ENCODE results near the gene STOM. TPM values are rescaled to one million over a fixed set of nuclear protein-coding genes. Genes with fewer than 3 reads are reported as not detected.
A peak's percentile ranks its signal among the peaks of the same experiment; 100 is the strongest.

STOM gene
- total RNA-seq, 4 donors from 2014 or later, result 293 to 539 (median 457) TPM

- Histone ChIP-seq H3K4me3 (peak overlapping the region; percentile 5 to 78), H3K27me3 (no peaks in the 10 kb centered on the region), H3K9me3 (no peaks in the 10 kb centered on the region), H3K27ac (peak overlapping the region; percentile 18 to 98 (median 96)), H3K36me3 (peaks cover 0 to 6% of the 10 kb centered on the region in 2 donors), H3K4me1 (peaks cover 45 to 86% (median 55%) of the 10 kb centered on the region in 3 donors)
- WGBS, 2 donors (ENCODE audit: low coverage in 1 of 2), result 24 to 36% methylated on average over 1 to 2 of the region's 2 CpGs
- ATAC-seq, result no peak
- TF ChIP-seq EP300 (IDR thresholded peaks at IDR 0.05) (no peak), POLR2A (IDR thresholded peaks at IDR 0.05) (no peak), CTCF (IDR thresholded peaks at IDR 0.05) (no peak), POLR2AphosphoS5 (IDR thresholded peaks at IDR 0.05) (no peak)
These were observed 4.5 kb downstream of the STOM start for GRCh38 chr9:121365564-121365963.

GRCh38 chr9:121364886-121365285 lies 5.2 kb downstream of the STOM start:
- TF ChIP-seq POLR2A (IDR thresholded peaks at IDR 0.05) (no peak), EP300 (IDR thresholded peaks at IDR 0.05) (no peak)

GRCh38 chr9:121364077-121364476 lies 6.0 kb downstream of the STOM start:
- TF ChIP-seq POLR2AphosphoS5 (IDR thresholded peaks at IDR 0.05) (no peak), EP300 (IDR thresholded peaks at IDR 0.05) (no peak), CTCF (IDR thresholded peaks at IDR 0.05) (no peak), POLR2A (IDR thresholded peaks at IDR 0.05) (no peak)
- WGBS, 2 donors (ENCODE audit: low coverage in 1 of 2), result 51 to 56% methylated on average over 4 to 5 of the region's 5 CpGs
- no peak for ATAC-seq
- peaks cover 0 to 6% of the 10 kb centered on the region in 2 donors for H3K36me3 ChIP-seq
- H3K4me3 ChIP-seq, result peak overlapping the region in 1 of 2 donors; percentile 4
- H3K9me3 ChIP-seq, result no peaks in the 10 kb centered on the region
- H3K27ac ChIP-seq, result peak overlapping the region; percentile 88 to 98 (median 96)
- H3K4me1 ChIP-seq, result peaks cover 58 to 97% (median 62%) of the 10 kb centered on the region in 3 donors
- H3K27me3 ChIP-seq, result no peaks in the 10 kb centered on the region

More at GRCh38 chr9:121364886-121365285, 5.2 kb downstream of the STOM start:
- H3K27me3 ChIP-seq, result no peaks in the 10 kb centered on the region
- H3K9me3 ChIP-seq, result no peaks in the 10 kb centered on the region
- peak overlapping the region in 1 of 2 donors; percentile 4 for H3K4me3 ChIP-seq
- peak overlapping the region; percentile 88 to 98 (median 96) for H3K27ac ChIP-seq
- H3K36me3 ChIP-seq, result peaks cover 0 to 6% of the 10 kb centered on the region in 2 donors
- no peak for ATAC-seq
- H3K4me1 ChIP-seq, result peaks cover 50 to 89% (median 60%) of the 10 kb centered on the region in 3 donors

- H3K4me1 ChIP-seq, result peaks cover 62 to 100% (median 63%) of the 10 kb centered on the region in 3 donors
These were observed 6.5 kb downstream of the STOM start for GRCh38 chr9:121363622-121363961.

GRCh38 chr9:121362813-121363621 lies 7.0 kb downstream of the STOM start:
- H3K36me3 ChIP-seq, result peaks cover 0 to 6% of the 10 kb centered on the region in 2 donors
- TF ChIP-seq EP300 (IDR thresholded peaks at IDR 0.05) (no peak), CTCF (IDR thresholded peaks at IDR 0.05) (no peak), POLR2A (IDR thresholded peaks at IDR 0.05) (no peak), POLR2AphosphoS5 (IDR thresholded peaks at IDR 0.05) (peak; percentile 68)
- H3K9me3 ChIP-seq, result no peaks in the 10 kb centered on the region
- no peaks in the 10 kb centered on the region for H3K27me3 ChIP-seq
- WGBS, 2 donors (ENCODE audit: low coverage in 1 of 2), result 0% methylated on average over 2 of the region's 2 CpGs
- peak overlapping the region; percentile 0 to 19 for H3K4me3 ChIP-seq
- H3K27ac ChIP-seq, result peak overlapping the region; percentile 88 to 98 (median 96)
- peaks cover 63 to 100% (median 67%) of the 10 kb centered on the region in 3 donors for H3K4me1 ChIP-seq
- peak; percentile 70 for ATAC-seq

More at GRCh38 chr9:121363622-121363961, 6.5 kb downstream of the STOM start:
- H3K36me3 ChIP-seq, result peaks cover 0 to 6% of the 10 kb centered on the region in 2 donors
- ATAC-seq, result no peak
- H3K27ac ChIP-seq, result peak overlapping the region; percentile 88 to 98 (median 96)
- H3K4me3 ChIP-seq, result peak overlapping the region in 1 of 2 donors; percentile 4
- WGBS, 2 donors (ENCODE audit: low coverage in 1 of 2), result 14 to 18% methylated on average over 1 of the region's 1 CpG
- TF ChIP-seq CTCF (IDR thresholded peaks at IDR 0.05) (no peak), POLR2A (IDR thresholded peaks at IDR 0.05) (no peak), POLR2AphosphoS5 (IDR thresholded peaks at IDR 0.05) (no peak), EP300 (IDR thresholded peaks at IDR 0.05) (no peak)
- H3K27me3 ChIP-seq, result no peaks in the 10 kb centered on the region
- H3K9me3 ChIP-seq, result no peaks in the 10 kb centered on the region

Data from gastroesophageal sphincter (tissue), 4 donors.